GM18870 (cell line): ENCODE data around the gene DEPP1.
A peak's percentile ranks its signal among the peaks of the same experiment; 100 is the strongest.

Experiments
- ATAC-seq: cut with Tn5 transposase; IDR thresholded peaks from one replicate; pipeline ENCODE4 v1.9.1; 2021; ENCODE audit warnings: moderate library complexity; ENCODE audit not compliant: unreplicated experiment

Gene DEPP1

GRCh38 chr10:44993922-44994751 is 15.5 kb upstream of the DEPP1 start:
- ATAC-seq: no peak

GRCh38 chr10:44993226-44993921 is 14.8 kb upstream of the DEPP1 start:
- no peak for ATAC-seq

- no peak for ATAC-seq
Observed at GRCh38 chr10:44992732-44993225, 14.2 kb upstream of the DEPP1 start.

GRCh38 chr10:44992070-44992731 is 13.6 kb upstream of the DEPP1 start:
- ATAC-seq: no peak

- no peak for ATAC-seq
Observed at GRCh38 chr10:44991571-44991970, 13.0 kb upstream of the DEPP1 start.

- no peak for ATAC-seq
Observed at GRCh38 chr10:44990965-44991364, 12.4 kb upstream of the DEPP1 start.

GRCh38 chr10:44990302-44990655 is 11.7 kb upstream of the DEPP1 start:
- ATAC-seq: no peak

GRCh38 chr10:44989597-44990301 is 11.1 kb upstream of the DEPP1 start:
- no peak for ATAC-seq

GRCh38 chr10:44988957-44989585 is 10.5 kb upstream of the DEPP1 start:
- ATAC-seq: no peak

GRCh38 chr10:44986670-44987069 is 8.1 kb upstream of the DEPP1 start:
- ATAC-seq: no peak

- no peak for ATAC-seq
Observed at GRCh38 chr10:44986179-44986578, 7.6 kb upstream of the DEPP1 start.

- no peak for ATAC-seq
Observed at GRCh38 chr10:44985175-44985681, 6.6 kb upstream of the DEPP1 start.

GRCh38 chr10:44984671-44985101 is 6.1 kb upstream of the DEPP1 start:
- ATAC-seq: no peak

GRCh38 chr10:44983895-44984278 is 5.3 kb upstream of the DEPP1 start:
- ATAC-seq: no peak

GRCh38 chr10:44983066-44983894 is 4.7 kb upstream of the DEPP1 start:
- no peak for ATAC-seq

GRCh38 chr10:44982496-44982895 is 3.9 kb upstream of the DEPP1 start:
- ATAC-seq: no peak

GRCh38 chr10:44982114-44982460 is 3.5 kb upstream of the DEPP1 start:
- no peak for ATAC-seq

GRCh38 chr10:44981172-44982113 is 2.8 kb upstream of the DEPP1 start:
- ATAC-seq: peak; percentile 58
